NB4 (cell line): ENCODE data around the gene ZSWIM6.

Experiments used
- CTCF ChIP-seq: IDR thresholded peaks from one replicate; pipeline ENCODE4 v1.5.1; 2012; ENCODE audit warnings: low read depth, low read length
- MYC ChIP-seq: IDR thresholded peaks from 2 replicates; pipeline ENCODE4 v1.6.1; 2011; ENCODE audit warnings: low read depth, low read length
- POLR2A ChIP-seq: IDR thresholded peaks from 2 replicates; pipeline ENCODE4 v1.6.1; 2011; ENCODE audit warnings: mild to moderate bottlenecking; ENCODE audit not compliant: insufficient read length; ENCODE audit errors: extremely low read depth

DNA sequence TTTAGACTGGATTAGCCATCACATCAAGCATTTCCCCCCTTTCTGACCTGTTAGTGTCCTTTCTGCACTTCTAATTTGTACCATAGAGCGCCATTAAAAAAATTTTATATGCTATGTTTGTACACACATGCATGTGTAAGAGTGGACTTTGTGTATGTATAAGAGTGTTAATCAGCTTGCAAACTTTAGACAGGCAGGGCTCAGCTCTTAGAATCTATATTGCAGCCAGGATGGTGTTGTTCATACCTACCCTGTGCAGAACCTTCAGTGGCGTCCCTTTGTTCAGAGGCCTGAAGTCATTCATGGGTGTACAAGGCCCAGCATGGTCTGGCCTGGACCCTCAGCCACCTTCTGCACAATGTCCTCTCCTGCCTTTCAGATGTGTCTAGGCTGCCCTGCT lies 19.7 kb downstream of the ZSWIM6 start:
- TF ChIP-seq CTCF = no peak
- TF ChIP-seq MYC = no peak
- no peak for TF ChIP-seq POLR2A
